ENCODE results near the gene SERP2.

GRCh38 chr13:44368599-44369368 lies 4.8 kb upstream of the SERP2 start:
- TF ChIP-seq ELK4 (IDR thresholded peaks at IDR 0.05; ENCODE audit: borderline replicate concordance, low read depth, low read length): no peak
- no peak for TF ChIP-seq ZNF202 (tag by site-specific recombination; IDR thresholded peaks at IDR 0.05; ENCODE audit: borderline replicate concordance)
- no peak for TF ChIP-seq PBX3 (CRISPR knock-in tag; IDR thresholded peaks at IDR 0.05)
- no peak for TF ChIP-seq CTCF (tag by site-specific recombination; IDR thresholded peaks at IDR 0.05)
- no peak for TF ChIP-seq ZNF513 (tag by site-specific recombination; IDR thresholded peaks at IDR 0.05)
- no peak for TF ChIP-seq HOXD13 (CRISPR knock-in tag; IDR thresholded peaks at IDR 0.05; ENCODE audit: borderline replicate concordance)
- TF ChIP-seq ZBTB10 (tag by site-specific recombination; IDR thresholded peaks at IDR 0.05): no peak

Data from HEK293 (cell line).